ENCODE results near the gene CCDC182.
A peak's percentile ranks its signal among the peaks of the same experiment; 100 is the strongest.

Gene CCDC182

GRCh38 chr17:57740235-57740528 is 4.9 kb downstream of the CCDC182 start:
- no peak for TF ChIP-seq CTCF (conservative IDR thresholded peaks at IDR 0.05; ENCODE audit: low read depth, low read length)
- no peak overlapping the region for H3K4me3 ChIP-seq (ENCODE audit: low read length)
- DNase-seq (ENCODE audit: low read depth) = no peak

GRCh38 chr17:57739402-57740234 is 5.5 kb downstream of the CCDC182 start:
- DNase-seq (ENCODE audit: low read depth) = no peak
- peak; percentile 57 for TF ChIP-seq CTCF (conservative IDR thresholded peaks at IDR 0.05; ENCODE audit: low read depth, low read length)
- no peak overlapping the region for H3K4me3 ChIP-seq (ENCODE audit: low read length)

DNA sequence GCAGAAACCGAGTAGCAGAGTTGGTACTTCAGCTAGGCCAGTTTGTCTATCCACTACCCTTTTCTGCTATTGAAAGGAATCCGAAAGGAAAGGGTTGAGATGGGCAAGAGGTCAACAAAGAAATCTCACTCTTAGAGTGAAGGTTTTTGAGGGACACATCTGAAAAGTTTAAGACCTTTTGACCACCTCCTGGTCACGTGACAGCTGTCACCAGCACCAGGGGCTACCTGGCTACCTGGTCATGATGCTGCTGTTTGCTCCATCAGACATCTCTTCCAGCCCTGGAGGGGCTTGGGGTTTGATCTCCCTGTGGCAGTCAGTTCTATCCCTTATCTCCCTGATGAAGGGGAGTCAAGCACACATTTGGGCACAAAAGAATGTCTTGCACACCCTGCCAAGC is 7.6 kb downstream of the CCDC182 start:
- H3K4me3 ChIP-seq (ENCODE audit: low read length) = no peak overlapping the region
- no peak for TF ChIP-seq CTCF (conservative IDR thresholded peaks at IDR 0.05; ENCODE audit: low read depth, low read length)
- DNase-seq (ENCODE audit: low read depth) = no peak

GRCh38 chr17:57735707-57736106 is 9.4 kb downstream of the CCDC182 start:
- DNase-seq (ENCODE audit: low read depth) = no peak
- TF ChIP-seq CTCF (conservative IDR thresholded peaks at IDR 0.05; ENCODE audit: low read depth, low read length) = peak; percentile 47
- no peak overlapping the region for H3K4me3 ChIP-seq (ENCODE audit: low read length)

DNA sequence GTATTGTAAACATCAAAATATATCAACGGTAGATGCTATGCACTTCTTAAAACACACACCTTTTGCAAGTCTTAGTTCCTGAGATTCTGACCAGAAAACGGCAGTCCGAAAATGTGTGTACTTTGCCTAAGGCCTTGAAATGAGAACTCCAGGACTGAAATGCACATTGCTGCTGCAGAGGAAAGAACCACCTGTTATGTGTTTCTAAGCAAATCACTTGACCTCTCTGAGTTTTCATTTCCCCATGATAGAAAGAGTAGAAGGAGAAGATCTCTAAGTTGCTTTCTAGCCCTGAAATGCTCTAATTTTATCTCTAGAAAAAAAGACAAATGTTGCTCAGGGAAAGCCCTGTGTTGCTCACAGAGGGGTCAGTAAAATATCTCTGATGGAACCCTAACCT is 9.9 kb downstream of the CCDC182 start:
- H3K4me3 ChIP-seq (ENCODE audit: low read length) = no peak overlapping the region
- no peak for TF ChIP-seq CTCF (conservative IDR thresholded peaks at IDR 0.05; ENCODE audit: low read depth, low read length)
- no peak for DNase-seq (ENCODE audit: low read depth)

DNA sequence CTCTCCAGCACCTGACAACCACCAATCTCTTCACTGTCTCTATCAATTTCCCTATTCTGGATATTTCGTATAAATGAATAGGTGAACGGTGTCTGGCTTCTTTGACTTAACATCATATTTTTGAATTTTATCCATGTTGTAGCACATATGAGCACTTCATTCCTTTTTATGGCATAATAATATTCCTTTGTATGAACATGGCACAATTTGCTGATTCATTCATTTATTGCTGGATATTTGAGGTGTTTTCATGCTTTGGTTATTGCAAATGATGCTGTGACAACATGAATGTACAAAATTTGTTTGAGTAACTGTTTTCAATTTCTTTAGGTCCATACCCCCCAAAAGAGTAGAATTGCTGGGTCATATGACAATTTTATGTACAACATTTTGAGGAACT is 12.0 kb downstream of the CCDC182 start:
- no peak for DNase-seq (ENCODE audit: low read depth)
- TF ChIP-seq CTCF (conservative IDR thresholded peaks at IDR 0.05; ENCODE audit: low read depth, low read length) = no peak
- no peak overlapping the region for H3K4me3 ChIP-seq (ENCODE audit: low read length)

DNA sequence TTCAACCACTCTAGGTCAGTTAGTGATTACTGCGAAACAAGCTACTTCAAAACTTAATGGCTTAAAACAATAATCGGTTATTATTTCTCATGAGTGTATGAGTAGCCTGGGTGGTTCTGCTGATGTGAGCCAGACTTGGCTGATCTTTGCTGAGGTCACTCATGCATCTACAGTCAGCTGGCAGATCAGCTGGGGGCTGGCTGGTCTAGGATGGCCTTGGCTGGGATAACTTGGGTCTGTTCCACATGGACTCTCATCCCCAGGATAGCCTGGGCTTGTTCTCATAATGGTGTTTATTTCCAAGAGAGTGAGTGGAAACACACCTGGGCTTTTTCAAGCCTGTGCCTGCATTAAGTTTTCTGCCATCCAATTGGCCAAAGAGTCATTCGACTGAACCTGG is 13.0 kb downstream of the CCDC182 start:
- H3K4me3 ChIP-seq (ENCODE audit: low read length) = no peak overlapping the region
- TF ChIP-seq CTCF (conservative IDR thresholded peaks at IDR 0.05; ENCODE audit: low read depth, low read length) = no peak
- no peak for DNase-seq (ENCODE audit: low read depth)
